Endothelial cell of umbilical vein (primary cell): ENCODE data around the gene SLMAP. TPM values are rescaled to one million over a fixed set of nuclear protein-coding genes. Genes with fewer than 3 reads are reported as not detected.

ENCODE experiments used
- BruUV-seq: library from RNA; stranded (reverse); fragments of 400-500 nt; replicated peaks from 2 replicates; lab custom pipeline; 2021; lab: Mats Ljungman, UMichigan
- CTCF ChIA-PET: fragments of 300-600, 350-600 bp; sonication (Branson Sonifier 250); formaldehyde crosslinking; loops from one replicate; lab custom pipeline; 2021; ENCODE audit warnings: antibody characterized with exemption, inconsistent platforms; lab: Charles Lee
- POLR2A ChIA-PET: fragments of 300-600, 350-600 bp; sonication (Branson Sonifier 250); formaldehyde crosslinking; loops from one replicate; lab custom pipeline; 2021; ENCODE audit warnings: antibody characterized with exemption, inconsistent platforms; lab: Charles Lee
- DNase-seq: peaks from one replicate; pipeline ENCODE4 v3.0.0-alpha.2; 2011; ENCODE audit warnings: low read depth, low spot score
- FAIRE-seq: peaks from 2 replicates; lab custom pipeline; 2011; peaks lifted over from hg19 to GRCh38; lab: Jason Lieb, UNC
- H2AFZ ChIP-seq: 2 replicates; pipeline ENCODE4 v1.6.0; 2012; ENCODE audit warnings: low read depth, low read length, control low read depth, inconsistent platforms
- H3K27ac ChIP-seq: 2 replicates; pipeline ENCODE4 v1.5.1; 2011; ENCODE audit warnings: low read depth, mild to moderate bottlenecking, control low read depth, low read length, moderate library complexity; ENCODE audit not compliant: insufficient read depth
- H3K27me3 ChIP-seq, 2 experiments: 2 replicates each; pipeline versions ENCODE4 v1.6.0 to v1.6.1; 2011; ENCODE audit warnings: low read length in 2 of 2, mixed read lengths in 1 of 2; ENCODE audit not compliant: control insufficient read depth in 2 of 2, insufficient read depth in 2 of 2
- H3K36me3 ChIP-seq, 2 experiments: 2 replicates in 1 of 2; 3 replicates in 1 of 2; pipeline ENCODE4 v1.5.1; 2011; ENCODE audit warnings: low read length in 2 of 2, mild to moderate bottlenecking in 1 of 2, moderate library complexity in 1 of 2; ENCODE audit not compliant: control insufficient read depth in 2 of 2, insufficient read depth in 2 of 2; ENCODE audit errors: extremely low read depth in 1 of 2
- H3K4me1 ChIP-seq: 3 replicates; pipeline ENCODE4 v1.5.1; 2011; ENCODE audit warnings: mild to moderate bottlenecking, low read length; ENCODE audit not compliant: control insufficient read depth, insufficient read depth; ENCODE audit errors: extremely low read depth
- H3K4me2 ChIP-seq: 2 replicates; pipeline ENCODE4 v1.6.1; 2011; ENCODE audit warnings: low read length, control low read depth, mixed read lengths; ENCODE audit not compliant: insufficient read depth
- H3K4me3 ChIP-seq, 3 experiments: fragments of 200-600 bp in 1 of 3; sonication (generic), shearing (Covaris generic) in 1 of 3; replicated peaks in 1 of 3; 2 replicates each; pipeline ENCODE4 v1.5.1; 2011 to 2016; ENCODE audit warnings: control low read depth in 3 of 3, low read length in 3 of 3, mild to moderate bottlenecking in 2 of 3, inconsistent platforms in 1 of 3, low read depth in 1 of 3, moderate library complexity in 1 of 3; ENCODE audit not compliant: insufficient read depth in 1 of 3
- H3K79me2 ChIP-seq: 2 replicates; pipeline ENCODE4 v1.6.0; 2012; ENCODE audit warnings: low read length, inconsistent platforms; ENCODE audit not compliant: control insufficient read depth, insufficient read depth
- H3K9ac ChIP-seq: replicated peaks from 2 replicates; pipeline ENCODE3; 2011; ENCODE audit warnings: low read length, control low read depth; ENCODE audit not compliant: insufficient read depth; ENCODE audit errors: extremely low read depth
- H3K9me1 ChIP-seq: replicated peaks from 3 replicates; pipeline ENCODE4 v1.6.0; 2011; ENCODE audit warnings: mild to moderate bottlenecking, low read length; ENCODE audit not compliant: control insufficient read depth, insufficient read depth; ENCODE audit errors: extremely low read depth
- H3K9me3 ChIP-seq: replicated peaks from 2 replicates; pipeline ENCODE4 v1.5.1; 2012; ENCODE audit warnings: low read length, inconsistent platforms; ENCODE audit not compliant: control insufficient read depth, insufficient read depth
- H4K20me1 ChIP-seq: replicated peaks from 2 replicates; pipeline ENCODE3; 2011; ENCODE audit warnings: mild to moderate bottlenecking, low read length; ENCODE audit not compliant: control insufficient read depth, insufficient read depth; ENCODE audit errors: extremely low read depth
- EZH2 ChIP-seq: IDR thresholded peaks from 2 replicates; pipeline ENCODE4 v1.6.1; 2012; ENCODE audit warnings: borderline replicate concordance, low read depth, mild to moderate bottlenecking, moderate library complexity, low read length, inconsistent platforms; ENCODE audit not compliant: severe bottlenecking
- FOS ChIP-seq: IDR thresholded peaks from 2 replicates; pipeline ENCODE4 v1.6.1; 2011; ENCODE audit warnings: mild to moderate bottlenecking, low read length, moderate library complexity, borderline replicate concordance; ENCODE audit not compliant: insufficient read depth
- POLR2A ChIP-seq: IDR thresholded peaks from 2 replicates; pipeline ENCODE4 v1.6.1; 2012; ENCODE audit warnings: low read depth, mild to moderate bottlenecking, control low read depth, low read length
- POLR2AphosphoS5 ChIP-seq: IDR thresholded peaks from 2 replicates; pipeline ENCODE4 v1.6.1; 2012; ENCODE audit warnings: low read depth, mild to moderate bottlenecking, control low read depth, low read length, moderate library complexity; ENCODE audit not compliant: insufficient read depth
- dilution Hi-C: fragments of 300-500 bp; cut with MboI; formaldehyde crosslinking; loops from one replicate; pipeline ENCODE4 v1.15.0; 2019; ENCODE audit warnings: low sequenced_read_pairs; ENCODE audit not compliant: extremely low pct_ligation_motif_present
- intact Hi-C: fragments of 100-400 bp; cut with micrococcal nuclease; formaldehyde crosslinking; loops from one replicate; pipeline ENCODE4 v1.10.0; 2022
- polyA plus RNA-seq, 4 experiments: library from polyadenylated mRNA; depleted of rRNA in 3 of 4; stranded (reverse) in 3 of 4; unstranded in 1 of 4; fragments of >200 nt; gene quantifications; 2 replicates each; pipeline versions ENCODE4 v1.2.1 to v1.2.3, GENCODE V29; 2011 to 2012; ENCODE audit warnings: missing spikeins in 1 of 4
- total RNA-seq: library from RNA; stranded (reverse); gene quantifications from 2 replicates; pipeline ENCODE4 v1.2.3, GENCODE V29; 2021
- TF ChIP-seq, protein P1 (sequence below): IDR thresholded peaks from 2 replicates; pipeline ENCODE4 v1.6.1; 2011; ENCODE audit not compliant: insufficient read depth, insufficient read length
- TF ChIP-seq, protein P2 (sequence below), 2 donors: IDR thresholded peaks; 1 replicate in 1 of 2; 2 replicates in 1 of 2; pipeline ENCODE4 v1.5.1; 2011; ENCODE audit warnings: low read length in 2 of 2, mild to moderate bottlenecking in 2 of 2, moderate library complexity in 2 of 2, control low read depth in 1 of 2, inconsistent platforms in 1 of 2, low read depth in 1 of 2; ENCODE audit not compliant: insufficient read depth in 1 of 2; ENCODE audit errors: extremely low read depth in 1 of 2

SLMAP gene
- total and polyA plus RNA-seq, 2 donors (not counting 3 experiments of a cell fraction or from before 2014, with no cell fraction given) = 9.8 to 54.7 TPM

DNA sequence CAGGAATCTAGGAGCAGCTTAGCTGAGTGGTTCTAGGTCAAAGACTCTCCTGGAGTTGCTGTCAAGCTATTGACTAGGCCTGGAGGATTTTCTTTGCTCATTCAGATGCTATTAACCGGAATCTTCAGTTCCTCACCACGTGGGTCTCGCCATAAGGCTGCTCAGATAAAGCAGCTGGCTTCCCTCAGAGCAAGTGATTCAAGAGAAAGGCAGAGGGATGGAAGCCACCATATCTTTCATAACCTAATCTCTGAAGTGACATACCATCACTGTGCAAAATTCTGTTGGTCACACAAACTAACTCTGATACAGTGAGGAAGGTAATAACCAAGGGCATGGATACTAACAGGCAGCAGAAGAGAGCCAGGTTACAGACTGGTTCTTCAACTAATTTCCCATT, 179.4 kb downstream of the SLMAP start:
- TF ChIP-seq, protein P1, sequence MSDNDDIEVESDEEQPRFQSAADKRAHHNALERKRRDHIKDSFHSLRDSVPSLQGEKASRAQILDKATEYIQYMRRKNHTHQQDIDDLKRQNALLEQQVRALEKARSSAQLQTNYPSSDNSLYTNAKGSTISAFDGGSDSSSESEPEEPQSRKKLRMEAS = no peak
- TF ChIP-seq, protein P2, sequence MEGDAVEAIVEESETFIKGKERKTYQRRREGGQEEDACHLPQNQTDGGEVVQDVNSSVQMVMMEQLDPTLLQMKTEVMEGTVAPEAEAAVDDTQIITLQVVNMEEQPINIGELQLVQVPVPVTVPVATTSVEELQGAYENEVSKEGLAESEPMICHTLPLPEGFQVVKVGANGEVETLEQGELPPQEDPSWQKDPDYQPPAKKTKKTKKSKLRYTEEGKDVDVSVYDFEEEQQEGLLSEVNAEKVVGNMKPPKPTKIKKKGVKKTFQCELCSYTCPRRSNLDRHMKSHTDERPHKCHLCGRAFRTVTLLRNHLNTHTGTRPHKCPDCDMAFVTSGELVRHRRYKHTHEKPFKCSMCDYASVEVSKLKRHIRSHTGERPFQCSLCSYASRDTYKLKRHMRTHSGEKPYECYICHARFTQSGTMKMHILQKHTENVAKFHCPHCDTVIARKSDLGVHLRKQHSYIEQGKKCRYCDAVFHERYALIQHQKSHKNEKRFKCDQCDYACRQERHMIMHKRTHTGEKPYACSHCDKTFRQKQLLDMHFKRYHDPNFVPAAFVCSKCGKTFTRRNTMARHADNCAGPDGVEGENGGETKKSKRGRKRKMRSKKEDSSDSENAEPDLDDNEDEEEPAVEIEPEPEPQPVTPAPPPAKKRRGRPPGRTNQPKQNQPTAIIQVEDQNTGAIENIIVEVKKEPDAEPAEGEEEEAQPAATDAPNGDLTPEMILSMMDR (IDR thresholded peaks at IDR 0.05; ENCODE audit: extremely low read depth in 1 of 2, insufficient read depth in 1 of 2, low read depth in 1 of 2, low read length in 2 of 2) = no peak
- POLR2A ChIA-PET = no interaction called here
- Histone ChIP-seq H2AFZ (no peak overlapping the region), H3K9me1 (no peaks in the 10 kb centered on the region), H3K79me2 (no peaks in the 10 kb centered on the region), H3K27ac (no peak overlapping the region), H3K9ac (no peak overlapping the region), H3K4me2 (no peak overlapping the region), H4K20me1 (no peaks in the 10 kb centered on the region), H3K36me3 (no peaks in the 10 kb centered on the region), H3K9me3 (no peaks in the 10 kb centered on the region), H3K4me1 (no peaks in the 10 kb centered on the region), H3K4me3 (no peak overlapping the region), H3K27me3 (no peaks in the 10 kb centered on the region)
- BruUV-seq = no TSS peak
- CTCF ChIA-PET = interaction anchor here (1.3 to 1.8 kb wide), 2 partner anchors 26 to 70 kb away, joined by 3 to 4 read pairs; no protein-coding TSS in a partner anchor
- dilution Hi-C loops (loop anchor here (25.0 kb wide), 1 partner anchor 102 kb away; no protein-coding TSS in a partner anchor), intact Hi-C loops (no loop called here)
- DNase-seq (no peak), FAIRE-seq (no peak)

DNA sequence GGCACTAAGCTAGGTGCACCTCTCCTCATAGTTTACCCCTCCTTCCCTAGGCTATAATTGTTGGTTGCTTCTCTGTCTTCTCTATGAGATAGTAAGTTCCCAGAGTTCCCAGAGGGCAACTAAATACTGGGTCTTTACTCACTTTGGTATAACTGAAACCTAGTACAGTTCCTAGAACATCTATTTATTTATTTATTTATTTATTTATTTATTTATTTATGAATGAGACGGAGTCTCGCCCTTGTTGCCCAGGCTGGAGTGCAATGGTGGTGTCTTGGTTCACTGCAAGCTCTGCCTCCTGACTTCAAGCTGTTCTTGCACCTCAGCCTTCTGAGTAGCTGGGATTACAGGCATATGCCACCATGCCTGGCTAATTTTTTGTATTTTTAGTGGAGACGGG, 181.0 kb downstream of the SLMAP start:
- FAIRE-seq (no peak), DNase-seq (no peak)
- no peaks in the 10 kb centered on the region for H3K9me1 ChIP-seq
- H3K79me2 ChIP-seq = no peaks in the 10 kb centered on the region
- no peaks in the 10 kb centered on the region for H3K9me3 ChIP-seq
- H4K20me1 ChIP-seq = no peaks in the 10 kb centered on the region
- no peak overlapping the region for H2AFZ ChIP-seq
- ChIA-PET POLR2A (no interaction called here), CTCF (no interaction called here)
- no peak overlapping the region for H3K4me3 ChIP-seq
- intact Hi-C loops (no loop called here), dilution Hi-C loops (loop anchor here (25.0 kb wide), 1 partner anchor 100 kb away; no protein-coding TSS in a partner anchor)
- no peaks in the 10 kb centered on the region for H3K27me3 ChIP-seq
- no peak overlapping the region for H3K9ac ChIP-seq
- H3K27ac ChIP-seq = no peak overlapping the region
- no peaks in the 10 kb centered on the region for H3K4me1 ChIP-seq
- H3K36me3 ChIP-seq = no peaks in the 10 kb centered on the region
- no peak for TF ChIP-seq FOS
- TF ChIP-seq POLR2A = no peak
- no peak for TF ChIP-seq EZH2
- TF ChIP-seq, protein P2 (IDR thresholded peaks at IDR 0.05; ENCODE audit: extremely low read depth in 1 of 2, insufficient read depth in 1 of 2, low read depth in 1 of 2, low read length in 2 of 2) = no peak
- TF ChIP-seq POLR2AphosphoS5 = no peak
- BruUV-seq = no TSS peak
- H3K4me2 ChIP-seq = no peak overlapping the region
